GM21526 (cell line): ENCODE measurements around the gene STK36.
"Not testable (repeated sequence)": the region's sequence is repeated elsewhere in the genome, so short reads cannot be mapped to it uniquely, and the experiment has no call there.

ENCODE experiments used
- ATAC-seq: cut with Tn5 transposase; IDR thresholded peaks from one replicate; pipeline ENCODE4 v1.9.1; 2021; ENCODE audit warnings: moderate library complexity; ENCODE audit not compliant: unreplicated experiment, low FRiP score

The STK36 gene

DNA sequence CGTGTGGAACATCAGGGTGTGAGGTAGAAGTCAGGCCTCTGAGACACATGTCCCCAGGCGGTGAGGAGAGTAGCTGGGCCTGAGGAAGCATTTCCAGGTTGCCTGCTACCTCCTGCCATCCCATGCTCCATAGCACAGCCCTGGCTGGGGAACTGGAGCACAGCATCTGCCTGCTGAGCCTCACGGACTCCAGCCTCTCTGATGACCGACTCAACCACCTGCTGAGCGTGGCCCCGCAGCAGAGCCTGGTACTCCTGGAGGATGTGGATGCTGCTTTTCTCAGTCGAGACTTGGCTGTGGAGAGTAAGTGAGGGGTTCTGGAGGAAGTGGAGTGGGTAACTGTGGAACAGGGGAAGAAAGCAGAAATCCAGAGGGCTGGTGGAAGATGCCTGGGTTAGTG, 9.5 kb upstream of the STK36 start:
- no peak for ATAC-seq

GRCh38 chr2:218662827-218663226, 9.1 kb upstream of the STK36 start:
- no peak for ATAC-seq

DNA sequence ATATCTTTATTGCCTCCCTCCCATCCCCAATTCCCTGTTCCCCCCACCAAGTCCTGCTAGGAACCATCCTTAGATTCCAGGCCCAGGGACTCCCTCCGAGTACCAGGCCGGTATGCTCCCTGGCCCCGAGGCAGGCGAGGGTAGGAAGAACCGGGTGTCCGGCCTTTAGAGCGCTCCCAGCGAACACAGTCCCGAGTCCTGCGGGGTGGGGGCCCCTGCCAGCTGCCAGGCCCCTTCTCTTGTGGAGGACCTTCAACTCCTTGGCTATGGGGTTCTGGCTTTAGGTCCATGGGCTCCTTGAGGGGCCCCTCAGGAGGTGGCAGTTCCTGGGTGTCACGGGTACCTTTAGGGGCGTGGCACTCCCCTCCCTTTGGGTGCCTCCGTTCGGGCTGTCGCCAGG, 8.0 kb upstream of the STK36 start:
- no peak for ATAC-seq

GRCh38 chr2:218664653-218665052, 7.2 kb upstream of the STK36 start:
- no peak for ATAC-seq

DNA sequence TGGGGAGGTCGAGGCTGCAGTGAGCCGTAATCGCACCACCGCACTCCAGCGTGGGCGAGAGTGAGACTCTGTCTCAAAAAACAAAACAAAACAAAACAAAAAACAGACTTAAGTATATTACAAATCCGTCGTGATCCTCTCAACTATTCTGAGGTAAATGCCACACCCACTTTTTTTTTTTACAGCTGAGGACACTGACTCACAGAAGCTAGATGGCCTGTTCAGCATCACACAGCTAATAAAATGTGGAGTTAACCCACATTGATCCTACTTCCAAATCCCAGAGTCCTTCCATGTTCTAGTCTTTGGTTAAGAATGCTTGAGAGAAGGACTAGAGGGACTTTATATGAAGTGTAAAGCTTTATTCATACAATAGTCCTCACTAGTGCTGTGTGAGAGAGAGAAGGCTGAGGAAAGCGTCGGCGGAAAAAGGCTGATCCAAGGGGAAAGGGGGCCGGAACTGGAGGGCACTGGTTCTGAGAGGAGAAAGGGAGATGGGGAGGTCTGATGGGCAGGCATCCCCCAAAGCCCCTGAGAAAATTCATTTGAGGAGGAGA, 711 bp upstream of the STK36 start:
- no peak for ATAC-seq

- no peak for ATAC-seq
These were observed 7.2 kb downstream of the STK36 start for GRCh38 chr2:218679119-218679518.

DNA sequence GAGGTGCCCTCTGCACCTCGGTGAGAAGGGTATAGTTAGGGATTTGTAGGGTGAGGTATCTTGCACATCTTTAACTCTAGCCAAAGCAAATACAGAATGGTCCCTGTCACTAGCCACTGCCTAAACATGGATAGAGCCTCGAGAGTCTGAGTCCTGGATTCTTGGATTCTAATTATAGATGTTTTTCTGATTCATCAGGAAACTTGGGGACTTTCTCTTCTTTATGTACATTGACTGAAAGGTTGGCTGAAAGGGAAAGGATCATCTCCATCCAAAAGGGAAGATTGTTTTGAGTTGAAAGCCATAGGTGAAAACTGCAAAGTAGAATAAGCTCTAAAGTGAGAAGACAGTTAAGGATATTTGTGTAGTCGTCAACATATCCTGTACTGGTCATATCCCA, 8.2 kb downstream of the STK36 start:
- no peak for ATAC-seq

GRCh38 chr2:218687400-218688060, 15.6 kb downstream of the STK36 start:
- not testable (repeated sequence) for ATAC-seq

DNA sequence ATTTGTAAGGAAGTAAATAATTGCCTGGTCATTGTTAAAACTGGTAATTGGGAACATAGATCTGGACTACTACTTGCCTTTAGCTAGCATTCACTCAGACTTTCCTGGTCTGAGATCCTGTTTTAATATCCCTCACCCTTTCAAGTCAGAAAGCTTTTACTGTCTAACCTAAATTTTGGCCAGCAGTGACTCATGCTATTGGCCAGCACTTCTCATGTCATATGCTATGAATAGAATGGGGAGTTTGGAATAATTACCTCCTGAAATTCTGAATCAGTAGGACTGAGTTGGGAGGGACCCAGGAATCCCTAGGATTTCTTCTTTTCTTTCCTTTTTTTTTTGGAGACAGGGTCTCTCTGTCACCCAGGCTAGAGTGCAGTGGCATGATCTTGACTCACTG, 19.3 kb downstream of the STK36 start:
- no peak for ATAC-seq

- no peak for ATAC-seq
These were observed 22.7 kb downstream of the STK36 start for GRCh38 chr2:218694405-218695145.

DNA sequence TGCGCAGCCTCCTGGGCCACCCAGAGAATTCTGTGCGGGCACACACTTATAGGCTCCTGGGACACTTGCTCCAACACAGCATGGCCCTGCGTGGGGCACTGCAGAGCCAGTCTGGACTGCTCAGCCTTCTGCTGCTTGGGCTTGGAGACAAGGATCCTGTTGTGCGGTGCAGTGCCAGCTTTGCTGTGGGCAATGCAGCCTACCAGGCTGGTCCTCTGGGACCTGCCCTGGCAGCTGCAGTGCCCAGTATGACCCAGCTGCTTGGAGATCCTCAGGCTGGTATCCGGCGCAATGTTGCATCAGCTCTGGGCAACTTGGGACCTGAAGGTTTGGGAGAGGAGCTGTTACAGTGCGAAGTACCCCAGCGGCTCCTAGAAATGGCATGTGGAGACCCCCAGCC, 27.0 kb downstream of the STK36 start:
- no peak for ATAC-seq

DNA sequence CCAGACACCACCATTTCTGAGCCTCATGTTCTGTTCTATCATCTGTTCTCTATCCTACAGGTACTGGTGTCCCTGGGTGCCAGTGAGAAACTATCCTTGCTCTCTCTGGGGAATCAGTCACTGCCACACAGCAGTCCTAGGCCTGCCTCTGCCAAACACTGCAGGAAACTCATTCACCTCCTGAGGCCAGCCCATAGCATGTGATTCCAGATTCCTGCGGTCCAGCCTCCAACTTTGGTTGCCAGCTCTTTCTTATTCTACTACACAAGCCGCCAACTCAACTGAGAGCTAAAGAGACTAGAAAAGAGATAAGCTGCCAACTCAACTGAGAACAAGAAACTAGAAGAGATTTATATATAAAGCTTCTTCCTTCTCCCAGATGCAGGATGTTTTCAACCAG, 29.9 kb downstream of the STK36 start:
- no peak for ATAC-seq

DNA sequence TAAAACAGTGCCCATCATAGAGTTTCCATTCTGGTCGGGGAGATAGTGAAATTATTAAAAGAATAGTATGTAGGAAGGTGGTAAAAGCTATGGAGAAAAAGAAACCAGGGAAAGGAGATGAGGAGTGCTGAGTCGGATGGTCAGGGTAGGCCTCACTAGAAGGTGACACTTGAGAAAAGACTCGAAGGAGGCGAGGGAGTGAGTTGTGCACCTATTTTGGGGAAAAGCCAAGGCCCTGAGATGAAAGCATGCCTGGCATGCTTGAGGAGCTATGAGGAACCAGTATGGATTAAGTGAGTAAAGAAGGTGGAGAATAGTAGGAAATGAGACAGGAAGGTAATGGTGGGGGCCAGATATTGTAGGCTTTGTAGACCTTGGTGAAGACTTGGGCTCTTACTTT, 31.5 kb downstream of the STK36 start:
- ATAC-seq: no peak

DNA sequence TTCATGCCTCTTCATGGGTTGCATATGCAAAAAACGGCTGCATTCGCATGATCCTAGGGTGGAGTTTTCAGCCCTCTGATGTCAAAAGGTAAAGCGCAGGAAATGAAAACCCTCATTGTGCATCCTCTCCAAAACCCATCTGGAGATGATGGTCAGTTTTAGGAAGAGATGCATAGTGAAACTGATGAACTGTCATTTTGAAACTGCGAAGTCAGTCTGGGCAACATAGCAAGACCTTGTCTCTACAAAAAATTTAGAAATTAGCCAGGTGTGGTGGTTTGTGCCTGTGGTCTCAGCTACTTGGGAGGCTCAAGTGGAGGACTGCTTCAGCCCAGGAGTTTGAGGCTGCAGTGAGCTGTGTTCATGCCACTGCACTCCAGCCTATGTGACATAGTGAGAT, 36.2 kb downstream of the STK36 start:
- ATAC-seq: peak; percentile 39

GRCh38 chr2:218709908-218710307, 38.0 kb downstream of the STK36 start:
- no peak for ATAC-seq

GRCh38 chr2:218710334-218710686, 38.4 kb downstream of the STK36 start:
- ATAC-seq: no peak

DNA sequence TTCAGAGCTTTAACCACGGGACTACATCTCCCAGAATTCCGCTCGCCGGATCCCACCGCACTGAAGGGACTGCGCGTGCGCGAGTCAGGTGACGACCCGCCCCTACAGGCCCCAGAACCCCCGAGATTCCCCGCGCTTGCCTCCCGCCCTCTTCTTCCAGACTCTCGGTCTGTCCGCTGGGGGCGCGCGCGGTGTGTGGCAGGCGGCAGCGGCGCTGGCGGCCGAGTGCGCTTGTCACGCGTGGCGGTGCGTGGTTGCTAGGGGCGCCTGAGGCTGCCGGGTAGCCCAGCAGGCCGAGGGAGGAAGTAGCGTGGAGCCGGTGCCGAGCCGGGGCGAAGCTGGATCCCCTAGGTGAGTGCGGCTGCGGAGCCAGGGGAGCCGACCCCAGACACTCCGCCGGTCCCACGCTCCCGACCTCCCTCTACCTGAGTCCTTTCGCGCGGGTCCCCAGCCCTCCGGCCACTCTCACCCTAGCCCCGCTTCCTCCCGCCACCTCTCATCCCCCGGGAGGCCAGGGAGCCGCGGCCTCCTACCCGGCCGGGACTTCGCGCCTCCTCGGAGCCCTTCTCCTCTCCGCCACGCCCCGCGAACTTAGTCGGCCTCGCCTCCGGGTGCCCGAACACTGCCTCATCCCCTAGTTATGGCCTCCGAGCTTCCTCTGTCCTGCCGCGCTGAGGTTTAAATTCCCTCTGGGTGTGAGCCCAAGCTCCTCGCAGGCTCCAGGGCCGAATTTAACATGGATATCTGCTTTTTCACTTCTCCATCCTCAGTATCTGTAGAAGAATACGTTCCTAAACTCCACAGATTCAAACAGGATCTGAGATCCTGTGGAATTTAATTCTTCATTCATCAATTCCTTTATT, 39.0 kb downstream of the STK36 start, which contains the start of gene TTLL4:
Gene TTLL4 (plus strand): TSS at position 149 of the 863 bp plus-strand sequence. CDS start 26,842 bp downstream, outside the sequence.
- peak; percentile 91 for ATAC-seq

DNA sequence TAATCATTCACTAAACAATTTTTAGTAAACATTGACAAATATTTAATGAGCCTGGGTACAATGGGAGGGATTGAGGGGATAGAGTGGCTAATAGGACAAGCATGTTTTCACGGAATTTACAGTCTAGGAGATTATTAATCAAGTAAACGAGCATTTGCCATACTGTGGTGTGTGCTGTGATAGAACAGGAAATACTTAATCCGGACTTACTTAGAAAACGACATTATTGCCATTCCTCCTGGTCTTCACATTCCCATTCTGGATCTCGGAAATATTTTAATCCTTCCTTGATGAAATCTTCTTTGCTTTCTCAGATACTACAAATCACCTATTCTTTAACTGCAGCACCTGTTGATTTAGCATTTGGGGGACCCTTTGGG, 39.7 kb downstream of the STK36 start:
- ATAC-seq: no peak

GRCh38 chr2:218713922-218714321, 42.0 kb downstream of the STK36 start:
- ATAC-seq: no peak

GRCh38 chr2:218716070-218716469, 44.2 kb downstream of the STK36 start:
- no peak for ATAC-seq

GRCh38 chr2:218717262-218717661, 45.4 kb downstream of the STK36 start:
- no peak for ATAC-seq
